DMS153 (cell line): ENCODE results near the gene MFF.
"Not testable (repeated sequence)": the region's sequence is repeated elsewhere in the genome, so short reads cannot be mapped to it uniquely, and the experiment has no call there.

ENCODE experiments used
- DNase-seq: peaks from one replicate; lab custom pipeline; 2025; lab: John Stamatoyannopoulos, UW

MFF gene

DNA sequence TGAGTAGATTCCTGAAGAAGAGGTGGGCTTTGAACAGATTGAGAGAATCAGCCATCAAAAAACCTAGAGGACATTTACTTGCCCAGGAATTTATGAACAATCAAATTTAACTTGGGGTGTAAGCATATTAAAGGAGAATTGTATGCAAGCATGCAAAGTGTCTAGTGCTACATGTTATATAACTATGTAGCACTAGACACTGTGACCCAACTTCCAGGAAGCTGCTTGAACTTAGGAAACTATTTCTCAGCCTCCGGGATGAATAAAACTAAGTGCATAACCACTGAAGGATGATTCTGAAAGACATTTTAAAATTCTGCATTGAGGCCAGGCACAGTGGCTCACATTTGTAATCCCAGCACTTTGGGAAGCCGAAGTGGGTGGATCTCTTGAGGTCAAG is 12.4 kb downstream of the MFF start:
- no peak for DNase-seq

DNA sequence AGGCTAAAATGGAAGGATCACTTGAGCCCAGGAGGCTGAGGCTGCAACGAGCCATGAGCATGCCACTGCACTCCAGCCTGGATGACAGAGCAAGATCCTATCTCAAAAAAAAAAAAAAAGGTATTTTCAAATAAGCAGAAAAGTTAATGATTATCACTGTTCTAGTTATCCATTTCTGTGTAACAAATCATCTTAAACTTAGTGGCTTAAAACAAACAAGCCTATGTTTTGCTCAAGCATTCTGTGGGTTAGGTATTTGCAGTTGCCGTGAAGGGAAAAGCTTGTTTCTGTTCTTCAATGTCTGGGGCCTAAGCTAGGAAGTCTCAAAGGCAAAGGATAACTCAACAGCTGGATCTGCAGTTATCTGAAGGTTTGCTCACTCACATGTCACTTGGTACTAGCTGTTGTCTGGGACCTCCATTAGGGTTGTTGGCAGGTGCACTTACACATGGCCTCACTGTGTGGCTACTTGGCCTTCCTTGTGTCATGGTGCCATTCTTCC is 14.1 kb downstream of the MFF start:
- DNase-seq: no peak

DNA sequence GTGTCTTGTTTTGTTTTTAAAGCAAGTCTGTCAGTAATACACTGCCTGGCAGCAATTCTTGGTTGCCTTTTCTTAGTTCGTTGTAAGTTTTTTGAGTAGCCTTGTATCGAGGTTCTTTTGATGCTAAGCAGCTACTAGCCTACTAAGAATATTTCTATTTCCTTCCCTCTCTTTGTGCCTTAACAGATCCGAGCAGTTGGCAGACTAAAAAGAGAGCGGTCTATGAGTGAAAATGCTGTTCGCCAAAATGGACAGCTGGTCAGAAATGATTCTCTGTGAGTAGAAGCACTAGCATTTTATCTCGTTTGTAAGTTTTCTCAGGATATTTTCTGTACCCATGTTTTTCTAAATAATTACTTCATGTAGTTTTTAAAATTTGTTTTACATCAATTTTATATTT is 15.1 kb downstream of the MFF start:
- no peak for DNase-seq

DNA sequence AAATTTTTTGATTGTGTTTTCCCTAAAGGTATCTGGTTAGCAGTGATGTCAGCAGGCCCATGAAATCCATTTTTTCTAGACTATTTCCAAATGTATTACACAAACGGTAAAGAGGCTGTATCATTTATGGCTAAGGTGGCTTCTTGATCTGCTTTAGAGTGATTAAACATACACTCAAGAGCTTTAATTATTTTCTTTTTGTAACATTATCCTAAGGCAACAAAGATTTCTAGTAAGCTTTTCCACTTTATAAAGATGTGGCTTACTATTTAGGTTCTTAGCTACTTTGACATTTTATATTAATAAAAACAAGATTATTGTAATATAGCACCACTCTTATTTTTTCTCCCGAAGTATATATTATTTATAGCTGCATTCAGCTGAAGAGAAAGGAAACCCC is 16.5 kb downstream of the MFF start:
- DNase-seq: no peak

DNA sequence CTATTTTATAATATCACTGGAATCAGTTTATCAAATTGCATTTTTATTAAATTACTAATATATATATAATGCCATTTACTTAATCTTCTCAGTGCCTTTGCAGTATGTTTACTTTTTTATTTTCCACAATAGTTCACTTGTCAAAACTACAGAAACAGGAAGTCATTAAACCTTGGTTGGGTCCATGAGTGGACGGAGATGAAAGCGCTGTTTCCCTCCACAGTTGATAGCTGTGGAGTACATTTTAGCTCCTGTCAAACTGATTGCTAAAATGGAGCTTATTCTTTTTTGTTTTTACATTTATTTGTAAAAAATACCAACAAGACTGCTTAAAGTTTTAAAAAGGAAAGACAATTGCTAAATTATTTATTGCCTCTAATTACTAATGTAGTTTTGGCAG is 19.2 kb downstream of the MFF start:
- DNase-seq: no peak

DNA sequence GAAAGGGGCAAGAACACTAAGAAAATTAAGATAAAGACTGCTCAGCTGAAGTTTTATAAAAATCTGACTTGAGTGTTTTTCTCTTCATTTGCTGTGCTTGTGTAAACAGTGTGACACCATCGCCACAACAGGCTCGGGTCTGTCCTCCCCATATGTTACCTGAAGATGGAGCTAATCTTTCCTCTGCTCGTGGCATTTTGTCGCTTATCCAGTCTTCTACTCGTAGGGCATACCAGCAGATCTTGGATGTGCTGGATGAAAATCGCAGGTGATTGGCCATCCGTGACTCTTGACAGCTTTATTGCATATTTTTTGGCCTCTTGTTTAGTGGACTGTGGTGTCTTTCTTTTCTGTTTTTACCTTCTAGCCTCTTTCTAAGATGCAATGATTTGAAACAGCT is 22.1 kb downstream of the MFF start:
- no peak for DNase-seq

DNA sequence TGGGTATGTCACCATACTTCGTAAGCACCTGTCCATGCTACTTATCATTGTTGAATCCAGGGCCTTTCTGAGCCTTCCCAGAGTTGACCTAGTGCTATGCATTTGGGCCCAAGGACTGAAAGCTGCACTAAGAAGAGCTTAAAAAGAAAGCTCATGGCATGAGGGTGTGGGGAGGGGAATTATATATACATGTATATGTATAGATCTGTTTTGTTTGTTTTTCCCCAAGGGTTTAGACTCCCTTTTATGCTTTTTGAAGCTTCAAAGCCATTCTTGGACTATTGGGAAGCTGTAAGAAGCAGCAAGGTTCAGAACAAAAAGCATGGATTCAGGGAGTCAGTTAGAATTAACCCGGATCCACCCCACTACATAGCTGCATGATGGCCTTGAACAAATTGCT is 23.3 kb downstream of the MFF start:
- no peak for DNase-seq

DNA sequence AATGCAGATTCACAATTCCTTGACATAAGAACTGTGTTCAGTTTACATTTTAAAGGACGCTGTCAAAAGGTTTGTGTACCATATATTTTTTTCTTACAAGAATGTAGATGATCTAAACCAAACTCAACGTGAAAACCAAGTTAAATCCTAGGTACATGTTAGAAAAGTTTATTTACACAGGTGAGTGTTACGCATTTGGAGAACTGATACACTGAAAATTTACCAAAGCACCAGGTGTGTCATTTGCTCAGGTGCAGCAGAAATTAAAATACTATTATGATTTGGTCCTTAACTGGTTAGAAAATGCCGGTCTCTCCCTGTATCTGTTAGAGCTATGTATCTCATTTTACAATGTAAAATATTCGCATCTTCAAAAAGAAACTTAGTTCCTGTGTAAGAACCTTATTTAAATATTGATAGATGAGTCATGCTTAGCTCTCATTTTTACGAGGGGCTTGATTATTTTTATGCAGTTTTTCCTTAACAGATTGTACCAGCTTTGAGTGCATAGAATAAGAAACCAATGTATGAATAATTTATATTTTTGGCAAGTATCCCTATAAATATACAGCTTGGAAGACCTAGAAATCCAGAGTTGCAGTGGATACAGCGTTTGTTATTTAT is 25.1 kb downstream of the MFF start:
- DNase-seq: no peak

DNA sequence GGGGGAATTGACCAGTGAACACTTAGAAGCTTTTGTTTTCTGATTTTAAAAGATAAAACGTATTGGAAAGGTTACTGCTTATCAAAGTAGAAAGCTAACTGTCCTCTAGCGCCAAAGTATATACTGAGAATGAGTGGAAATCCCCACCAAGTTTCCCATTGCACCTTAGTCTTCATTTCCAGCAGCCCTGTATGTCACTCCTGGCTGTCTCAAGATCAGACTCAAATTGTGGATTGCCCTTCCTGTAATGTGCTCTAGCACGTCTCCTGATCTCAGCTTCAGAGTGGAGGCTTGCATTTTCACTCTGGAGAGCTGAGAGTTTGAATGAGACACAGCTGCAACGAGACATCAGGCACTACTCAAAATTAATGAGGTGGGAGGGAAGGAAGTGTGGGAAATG is 26.6 kb downstream of the MFF start:
- DNase-seq: no peak

DNA sequence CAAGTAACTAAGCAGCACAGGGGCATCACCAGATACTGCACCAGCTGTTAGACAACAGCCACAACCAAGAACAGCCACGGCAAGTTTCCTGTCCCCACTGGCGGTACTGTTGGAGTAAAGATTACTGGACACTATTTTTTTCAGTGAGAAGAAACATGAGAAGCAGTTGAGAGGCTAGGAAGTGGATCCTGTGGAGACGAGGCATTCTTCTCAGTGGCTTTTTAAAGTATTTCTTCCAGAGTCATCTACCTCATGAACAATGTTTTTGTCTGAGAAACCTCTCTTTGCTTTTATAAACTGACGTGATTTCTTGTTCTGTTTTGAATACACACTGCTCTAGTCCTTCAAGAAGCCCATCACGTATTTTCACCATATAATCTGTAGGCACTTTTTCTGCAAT is 35.3 kb downstream of the MFF start:
- DNase-seq: no peak

DNA sequence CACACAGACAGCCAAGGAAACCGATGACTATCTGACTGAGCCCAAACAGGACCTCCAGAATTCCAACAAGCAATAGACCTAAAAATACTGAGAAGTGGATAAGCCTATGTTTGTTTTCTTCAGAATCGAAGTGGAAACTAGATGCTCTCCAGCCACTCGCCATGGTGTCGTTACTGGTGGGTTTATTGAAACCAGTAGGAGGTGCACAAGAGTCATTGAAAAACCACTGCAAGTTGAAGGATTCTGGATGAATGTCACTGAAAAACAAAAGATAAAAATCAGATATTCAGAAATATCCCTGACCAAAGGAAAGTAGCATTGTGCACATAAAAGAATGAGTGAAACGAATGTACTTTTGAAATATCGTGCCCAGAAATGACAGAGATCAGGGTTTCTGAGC is 38.7 kb downstream of the MFF start:
- no peak for DNase-seq

DNA sequence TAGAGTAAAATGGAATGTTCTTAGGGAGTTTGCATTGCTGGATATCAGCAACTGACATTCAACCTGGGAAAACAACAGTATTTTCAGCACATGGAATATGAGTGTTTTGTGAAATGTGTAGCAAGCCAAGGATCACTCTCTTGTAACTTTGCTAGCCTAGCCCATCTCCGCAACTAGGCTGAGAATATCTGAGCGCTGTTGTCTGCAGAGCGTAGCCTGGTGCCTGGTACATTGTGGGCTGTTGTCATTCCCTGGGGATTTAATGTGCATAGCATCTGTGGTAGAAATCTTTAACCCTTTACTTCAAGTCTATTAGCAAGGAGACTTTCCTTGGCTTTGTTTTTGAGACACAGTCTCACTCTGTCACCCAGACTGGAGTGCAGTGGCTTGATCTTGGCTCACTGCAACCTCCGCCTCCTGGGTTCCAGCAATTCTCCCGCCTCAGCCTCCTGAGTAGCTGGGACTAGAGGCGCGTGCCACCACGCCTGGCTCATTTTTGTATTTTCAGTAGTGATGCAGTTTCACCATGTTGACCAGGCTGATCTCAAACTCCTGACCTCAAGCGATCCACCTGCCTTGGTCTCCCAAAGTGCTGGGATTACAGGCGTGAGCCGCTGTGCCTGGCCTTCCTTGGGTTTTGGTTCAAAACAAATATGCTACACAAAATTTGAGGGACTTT is 39.7 kb downstream of the MFF start:
- DNase-seq: not testable (repeated sequence)

DNA sequence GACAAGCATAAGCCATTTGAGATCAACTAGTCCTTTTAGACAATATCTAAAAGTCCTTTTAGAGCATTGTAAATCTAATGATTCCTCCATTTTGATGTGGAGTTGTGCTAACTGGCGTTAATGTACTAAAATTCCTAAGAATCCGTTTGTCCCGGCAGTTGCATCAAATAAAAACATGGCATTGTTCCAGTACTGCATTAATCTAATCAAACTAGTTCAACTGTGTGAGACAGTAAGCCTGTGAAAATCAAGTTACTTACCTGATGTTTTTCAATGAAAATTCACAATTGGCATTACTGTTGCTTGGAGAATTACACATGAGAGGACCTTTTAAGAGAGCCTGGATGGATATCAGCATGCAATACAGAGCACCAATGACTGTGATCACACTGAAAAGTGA is 40.8 kb downstream of the MFF start:
- DNase-seq: no peak

DNA sequence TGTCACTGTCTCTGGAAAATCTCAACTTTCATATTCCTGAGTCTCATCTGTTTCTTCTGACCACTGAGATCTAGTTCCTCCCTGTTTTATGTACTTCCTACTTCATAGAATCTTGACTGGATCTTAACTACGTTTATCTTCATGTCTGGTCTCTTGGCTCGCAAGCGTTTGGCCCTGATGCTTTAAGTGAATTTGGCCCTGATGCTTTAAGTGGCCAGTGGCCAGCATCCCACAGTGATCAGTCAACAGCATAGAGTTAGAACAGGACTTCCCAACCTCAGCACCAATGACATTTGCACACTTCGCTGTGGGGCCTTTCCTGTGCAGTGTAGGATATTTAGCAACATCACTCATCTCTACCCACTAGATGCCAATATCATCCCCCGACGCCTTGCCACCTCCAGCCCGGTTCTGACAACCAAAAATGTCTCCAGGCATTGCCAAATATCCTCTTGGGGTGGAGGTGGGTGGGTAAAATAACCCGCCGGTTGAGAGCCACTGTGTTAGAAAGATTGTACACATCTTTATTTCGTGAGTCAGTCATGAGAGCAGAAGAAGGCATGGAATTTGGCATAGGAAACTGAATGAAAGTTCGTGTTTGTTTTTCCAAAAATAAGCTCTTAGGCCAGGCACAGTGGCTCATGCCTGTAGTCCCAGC is 41.8 kb downstream of the MFF start:
- DNase-seq: no peak

DNA sequence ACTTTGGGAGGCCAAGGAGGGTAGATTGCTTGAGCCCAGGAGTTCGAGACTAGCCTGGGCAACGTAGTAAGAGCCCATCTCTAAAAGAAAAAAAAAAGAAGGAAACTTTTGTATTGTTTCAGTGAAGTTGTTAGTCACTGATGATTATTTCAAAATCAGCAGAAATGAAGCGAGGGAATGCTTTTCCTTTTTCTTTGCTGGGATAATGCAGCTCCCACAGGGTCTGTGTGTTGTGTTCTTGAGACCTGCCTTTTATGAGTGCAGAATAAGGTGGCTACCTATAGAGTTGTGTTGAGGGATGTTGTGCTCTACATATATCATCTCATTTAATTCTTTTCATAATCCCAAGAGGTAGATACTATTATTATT is 42.4 kb downstream of the MFF start:
- no peak for DNase-seq

DNA sequence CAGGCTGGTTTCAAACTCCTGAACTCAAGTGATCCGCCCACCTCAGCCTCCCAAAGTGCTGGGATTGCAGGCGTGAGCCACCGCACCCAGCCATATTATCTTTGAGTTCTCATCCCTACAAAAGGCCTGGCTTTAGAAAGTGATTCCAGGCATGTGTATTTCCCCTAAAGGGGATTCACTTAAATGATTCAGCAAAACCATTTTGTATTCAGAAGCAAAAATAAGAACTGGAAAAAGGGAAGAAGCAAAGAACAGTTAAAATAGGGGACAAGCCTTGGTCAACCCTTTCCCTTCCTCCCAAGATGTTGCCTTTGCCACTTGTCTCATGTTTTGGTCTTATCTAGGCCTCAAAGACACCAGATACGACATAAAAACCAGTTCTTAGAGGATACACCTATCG is 43.5 kb downstream of the MFF start:
- DNase-seq: no peak

DNA sequence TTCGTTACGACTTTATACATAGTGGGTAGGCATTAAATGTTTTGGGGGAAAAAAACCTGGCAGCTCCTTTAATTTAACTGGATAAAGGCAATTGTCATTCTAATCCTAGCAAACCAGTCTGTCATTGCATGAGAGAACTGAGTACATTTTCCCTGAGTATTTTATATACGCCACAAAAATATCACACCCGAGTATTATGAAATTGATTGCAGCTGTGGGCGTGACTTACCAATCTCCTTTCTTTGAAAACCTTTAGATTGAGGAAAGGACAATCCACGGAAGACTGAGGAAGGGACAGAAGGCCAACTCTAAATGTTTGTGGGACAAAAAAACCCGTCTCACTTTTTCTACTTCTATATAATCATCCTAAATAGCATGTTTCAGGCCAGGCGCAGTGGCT is 45.0 kb downstream of the MFF start:
- no peak for DNase-seq

DNA sequence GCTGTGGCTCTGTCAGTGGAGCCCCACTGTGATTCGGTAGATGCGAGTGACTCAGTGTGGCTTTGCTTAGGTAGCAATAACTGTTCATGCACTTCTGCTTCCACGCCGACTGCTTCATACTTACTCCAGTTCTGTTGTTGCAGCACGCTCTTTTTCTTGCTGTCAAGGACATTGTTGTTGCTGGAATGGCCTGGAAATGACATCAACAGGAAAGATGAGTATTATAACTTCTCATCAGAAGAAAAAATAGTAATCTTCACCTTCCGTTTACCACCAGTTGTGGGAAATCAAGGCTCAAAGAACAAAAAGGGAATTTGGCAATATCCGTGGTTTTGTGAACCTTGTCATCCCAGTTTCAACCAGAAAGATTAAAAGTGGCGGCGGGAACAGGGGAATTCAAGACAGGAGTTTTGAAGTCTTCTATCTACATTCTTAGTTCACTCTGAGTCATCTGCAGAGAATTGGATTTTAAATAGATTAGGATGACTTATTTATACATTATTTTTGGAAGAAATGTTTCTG is 45.8 kb downstream of the MFF start:
- no peak for DNase-seq

DNA sequence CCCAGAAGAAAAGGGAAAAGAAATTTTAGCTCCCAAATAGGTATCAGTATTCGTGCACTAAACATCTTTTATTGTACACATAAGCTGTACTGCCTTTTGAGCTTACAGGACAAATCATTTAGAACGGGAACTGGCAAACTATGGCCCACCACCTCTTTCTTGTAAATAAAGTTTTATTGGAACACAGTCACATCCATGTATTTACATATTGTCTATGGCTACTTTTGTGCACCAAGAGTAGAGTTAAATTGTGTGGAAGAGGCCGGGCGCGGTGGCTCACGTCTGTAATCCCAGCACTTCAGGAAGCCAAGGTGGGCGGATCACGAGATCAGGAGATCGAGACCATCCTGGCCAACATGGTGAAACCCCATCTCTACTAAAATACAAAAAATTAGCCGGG is 48.3 kb downstream of the MFF start:
- DNase-seq: no peak

DNA sequence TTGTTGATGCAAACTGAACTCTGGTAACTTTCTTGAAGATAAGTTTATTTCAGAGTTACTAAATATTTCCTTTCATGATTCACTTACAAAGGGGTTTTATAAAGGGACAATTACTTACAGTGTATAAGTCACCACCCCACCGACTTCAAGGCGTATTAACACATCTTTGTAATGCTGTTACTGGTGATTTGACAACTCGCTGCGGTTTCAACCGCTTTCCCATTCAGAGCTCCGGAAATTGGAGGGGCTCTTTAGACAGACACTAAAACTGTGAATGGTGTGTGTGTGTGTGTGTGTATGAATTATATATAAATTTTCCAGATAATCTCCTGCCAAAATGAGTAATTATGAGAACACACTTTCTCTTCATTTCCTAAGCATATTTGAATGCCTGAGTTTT is 49.1 kb downstream of the MFF start:
- no peak for DNase-seq

DNA sequence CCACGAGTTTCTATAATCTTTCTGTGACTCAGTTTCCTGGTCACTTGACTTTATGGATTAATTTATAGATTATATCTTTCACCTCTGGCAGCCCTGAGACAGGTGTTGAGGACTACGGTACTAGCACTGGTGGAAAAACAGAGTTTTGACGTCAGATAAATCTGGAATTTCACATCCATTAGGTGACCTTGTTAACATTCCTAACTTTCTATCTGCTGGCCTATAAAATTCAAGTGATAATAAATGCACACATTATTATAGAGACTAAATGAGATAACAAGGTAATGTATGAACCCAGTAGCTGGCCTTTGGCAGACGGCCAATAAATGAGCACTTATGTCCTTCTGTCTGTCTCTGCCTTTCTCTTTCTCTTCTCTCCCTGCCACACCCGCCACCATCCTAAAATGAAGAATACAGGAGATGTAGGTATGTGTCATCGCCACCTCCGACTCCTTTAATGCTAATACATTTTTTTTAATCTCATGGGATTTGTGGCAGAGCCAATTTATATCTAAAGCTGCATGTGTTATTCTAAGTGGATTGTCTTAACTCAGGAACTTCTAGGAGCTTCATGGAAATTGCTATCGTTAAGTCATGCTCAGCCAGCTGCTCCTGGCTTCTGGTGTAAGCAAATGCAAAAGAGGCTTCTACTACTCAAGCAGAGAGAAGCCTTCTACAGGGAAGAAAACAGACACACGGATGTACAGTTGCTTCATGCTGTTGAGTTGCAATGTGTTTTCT is 51.8 kb downstream of the MFF start:
- DNase-seq: no peak

DNA sequence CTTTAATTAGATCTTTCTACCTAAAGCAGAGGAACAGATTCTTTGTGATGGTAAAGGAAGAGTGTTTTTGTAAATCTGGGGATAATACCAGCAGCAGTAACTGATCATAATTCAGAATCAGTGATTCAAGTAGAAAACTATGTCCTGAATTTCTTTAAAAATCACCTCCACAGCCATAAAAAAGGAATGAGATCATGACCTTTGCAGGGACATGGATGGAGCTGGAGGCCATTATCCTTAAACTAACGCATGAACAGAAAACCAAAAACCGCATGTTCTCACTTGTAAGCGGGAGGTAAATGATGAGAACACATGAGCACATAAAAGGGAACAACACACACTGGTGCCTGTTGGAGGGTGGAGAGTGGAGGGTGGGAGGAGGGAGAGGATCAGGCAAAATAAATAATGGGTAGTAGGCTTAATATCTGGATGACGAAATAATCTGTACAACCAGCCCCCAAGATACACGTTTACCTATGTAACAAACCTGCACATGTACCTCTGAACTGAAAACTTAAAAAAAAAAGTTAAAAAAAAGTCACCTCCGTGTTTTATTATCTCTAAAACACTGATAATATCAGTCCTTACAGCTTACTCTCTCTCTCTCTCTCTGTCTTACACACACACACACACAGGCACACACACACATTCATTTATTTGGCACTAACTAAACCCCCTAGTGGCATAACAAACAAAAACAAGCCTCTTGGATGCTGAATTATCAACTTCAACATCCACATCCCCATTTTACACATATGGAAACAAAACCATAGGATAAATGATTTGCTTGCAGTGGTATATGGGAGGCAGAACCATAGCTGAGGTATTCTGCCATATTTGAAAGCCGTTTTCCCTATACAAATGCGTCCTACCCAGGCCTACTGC is 52.7 kb downstream of the MFF start:
- no peak for DNase-seq
